ENCODE results near the gene SCN3B. TPM values are rescaled to one million over a fixed set of nuclear protein-coding genes. Genes with fewer than 3 reads are reported as not detected.

The SCN3B gene
- total RNA-seq, 1 donor from 2014 or later, result 0.26 TPM

- DNase-seq (ENCODE audit: low read depth), result peak; percentile 17
- FAIRE-seq, result no peak
- TF ChIP-seq CTCF (IDR thresholded peaks at IDR 0.05; ENCODE audit: insufficient read depth, low read length, severe bottlenecking), result no peak
- Histone ChIP-seq H3K27me3 (ENCODE audit: control insufficient read depth, insufficient read depth, low read length) (no peaks in the 10 kb centered on the region), H3K36me3 (ENCODE audit: control insufficient read depth, insufficient read depth, low read length) (no peaks in the 10 kb centered on the region), H3K4me3 (ENCODE audit: low read depth, low read length) (no peak overlapping the region)
Observed at GRCh38 chr11:123587044-123587443, 67.4 kb downstream of the SCN3B start.

GRCh38 chr11:123586568-123586967 lies 67.9 kb downstream of the SCN3B start:
- FAIRE-seq, result no peak
- DNase-seq (ENCODE audit: low read depth), result no peak
- H3K27me3 ChIP-seq (ENCODE audit: control insufficient read depth, insufficient read depth, low read length), result no peaks in the 10 kb centered on the region
- no peak overlapping the region for H3K4me3 ChIP-seq (ENCODE audit: low read depth, low read length)
- TF ChIP-seq CTCF (IDR thresholded peaks at IDR 0.05; ENCODE audit: insufficient read depth, low read length, severe bottlenecking), result no peak
- no peaks in the 10 kb centered on the region for H3K36me3 ChIP-seq (ENCODE audit: control insufficient read depth, insufficient read depth, low read length)

GRCh38 chr11:123585706-123586105 lies 68.7 kb downstream of the SCN3B start:
- no peaks in the 10 kb centered on the region for H3K36me3 ChIP-seq (ENCODE audit: control insufficient read depth, insufficient read depth, low read length)

GRCh38 chr11:123585206-123585605 lies 69.2 kb downstream of the SCN3B start:
- FAIRE-seq, result peak; percentile 89
- Histone ChIP-seq H3K36me3 (ENCODE audit: control insufficient read depth, insufficient read depth, low read length) (no peaks in the 10 kb centered on the region), H3K27me3 (ENCODE audit: control insufficient read depth, insufficient read depth, low read length) (no peaks in the 10 kb centered on the region), H3K4me3 (ENCODE audit: low read depth, low read length) (no peak overlapping the region)
- TF ChIP-seq CTCF (IDR thresholded peaks at IDR 0.05; ENCODE audit: insufficient read depth, low read length, severe bottlenecking), result no peak
- DNase-seq (ENCODE audit: low read depth), result peak; percentile 17

More at GRCh38 chr11:123585706-123586105, 68.7 kb downstream of the SCN3B start:
- Histone ChIP-seq H3K27me3 (ENCODE audit: control insufficient read depth, insufficient read depth, low read length) (no peaks in the 10 kb centered on the region), H3K4me3 (ENCODE audit: low read depth, low read length) (no peak overlapping the region)
- TF ChIP-seq CTCF (IDR thresholded peaks at IDR 0.05; ENCODE audit: insufficient read depth, low read length, severe bottlenecking), result no peak
- DNase-seq (ENCODE audit: low read depth) (no peak), FAIRE-seq (no peak)

- TF ChIP-seq CTCF (IDR thresholded peaks at IDR 0.05; ENCODE audit: insufficient read depth, low read length, severe bottlenecking), result no peak
- FAIRE-seq (no peak), DNase-seq (ENCODE audit: low read depth) (no peak)
- no peak overlapping the region for H3K4me3 ChIP-seq (ENCODE audit: low read depth, low read length)
- no peaks in the 10 kb centered on the region for H3K27me3 ChIP-seq (ENCODE audit: control insufficient read depth, insufficient read depth, low read length)
- H3K36me3 ChIP-seq (ENCODE audit: control insufficient read depth, insufficient read depth, low read length), result no peaks in the 10 kb centered on the region
Observed at GRCh38 chr11:123584737-123585136, 69.7 kb downstream of the SCN3B start.

- FAIRE-seq, result no peak
- Histone ChIP-seq H3K4me3 (ENCODE audit: low read depth, low read length) (no peak overlapping the region), H3K27me3 (ENCODE audit: control insufficient read depth, insufficient read depth, low read length) (no peaks in the 10 kb centered on the region), H3K36me3 (ENCODE audit: control insufficient read depth, insufficient read depth, low read length) (no peaks in the 10 kb centered on the region)
- no peak for DNase-seq (ENCODE audit: low read depth)
- no peak for TF ChIP-seq CTCF (IDR thresholded peaks at IDR 0.05; ENCODE audit: insufficient read depth, low read length, severe bottlenecking)
Observed at GRCh38 chr11:123584186-123584585, 70.2 kb downstream of the SCN3B start.
